ENCODE measurements around the gene TH.

- TF ChIP-seq POLR2A (IDR thresholded peaks at IDR 0.05; ENCODE audit: low read depth, low read length) = no peak
- no peak for TF ChIP-seq POLR2AphosphoS5 (IDR thresholded peaks at IDR 0.05; ENCODE audit: low read depth, low read length)
These were observed 49.3 kb downstream of the TH start for GRCh38 chr11:2122222-2122906.
